Stimulated activated CD8-positive, alpha-beta memory T cell treated with anti-CD3 and anti-CD28 coated beads, Interleukin-12 subunit alpha, Interleukin-12 subunit beta, amount 100 ng/mL, for 1 hour (primary cell): ENCODE measurements around the gene GPBAR1.
A peak's percentile ranks its signal among the peaks of the same experiment; 100 is the strongest.

Experiments
- DNase-seq: peaks from one replicate; pipeline ENCODE4 v3.0.0-alpha.2; 2020; ENCODE audit warnings: low read depth

GPBAR1 gene

DNA sequence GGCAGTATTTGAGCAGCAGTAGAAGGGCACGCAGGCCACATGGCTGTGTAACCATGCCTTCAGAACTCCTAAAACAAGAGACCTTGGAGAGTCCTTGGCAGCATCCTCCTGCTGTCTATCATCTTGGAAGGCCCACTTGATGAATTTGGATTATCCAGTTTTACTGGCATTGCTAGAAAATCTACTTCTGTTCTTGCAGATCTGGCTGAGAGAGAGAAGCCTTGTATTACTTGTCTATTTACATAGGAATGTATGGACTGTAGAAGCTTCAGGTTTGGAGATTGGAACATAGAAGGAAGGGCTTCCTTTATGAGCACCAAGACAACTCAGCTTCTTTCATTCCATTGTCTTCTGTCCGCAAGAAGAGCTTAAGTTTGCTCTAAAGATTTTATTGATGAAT, 16.1 kb upstream of the GPBAR1 start:
- DNase-seq, result no peak

DNA sequence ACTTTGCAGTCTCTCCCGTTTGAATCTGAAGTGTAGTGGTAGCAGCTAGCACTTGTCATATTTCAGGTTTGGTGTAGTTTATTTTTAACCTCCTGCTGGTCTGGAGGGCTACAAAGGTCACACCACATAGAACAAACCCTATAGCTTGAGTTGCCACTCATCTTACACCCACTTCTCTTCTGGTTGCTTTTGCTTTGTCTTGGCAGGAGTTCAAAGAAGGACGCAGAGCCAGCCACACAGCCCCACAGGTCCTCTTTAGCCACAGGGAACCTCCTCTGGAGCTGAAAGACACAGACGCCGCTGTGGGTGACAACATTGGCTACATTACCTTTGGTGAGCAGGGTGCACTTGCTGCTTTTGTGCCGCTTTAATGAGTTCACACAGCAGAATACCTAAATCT, 15.6 kb upstream of the GPBAR1 start:
- no peak for DNase-seq

DNA sequence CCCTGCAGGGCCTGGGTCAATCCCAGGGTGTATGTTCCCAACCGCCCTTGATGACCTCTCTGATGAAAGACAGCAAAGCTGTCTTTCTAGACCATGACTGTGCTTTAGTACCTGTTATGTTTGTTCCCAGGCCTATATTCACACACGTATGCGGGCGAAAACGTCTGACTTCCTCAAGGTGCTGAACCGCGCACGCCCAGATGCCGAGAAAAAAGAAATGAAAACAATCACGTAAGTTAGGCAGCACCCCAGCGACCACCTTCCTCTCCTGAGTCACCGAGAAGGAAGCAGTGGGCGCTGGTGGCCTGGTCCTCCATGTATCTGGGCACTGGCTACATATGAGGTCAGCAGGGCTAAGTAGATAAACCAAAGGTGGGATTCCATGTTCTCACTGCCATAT, 11.1 kb upstream of the GPBAR1 start:
- no peak for DNase-seq

DNA sequence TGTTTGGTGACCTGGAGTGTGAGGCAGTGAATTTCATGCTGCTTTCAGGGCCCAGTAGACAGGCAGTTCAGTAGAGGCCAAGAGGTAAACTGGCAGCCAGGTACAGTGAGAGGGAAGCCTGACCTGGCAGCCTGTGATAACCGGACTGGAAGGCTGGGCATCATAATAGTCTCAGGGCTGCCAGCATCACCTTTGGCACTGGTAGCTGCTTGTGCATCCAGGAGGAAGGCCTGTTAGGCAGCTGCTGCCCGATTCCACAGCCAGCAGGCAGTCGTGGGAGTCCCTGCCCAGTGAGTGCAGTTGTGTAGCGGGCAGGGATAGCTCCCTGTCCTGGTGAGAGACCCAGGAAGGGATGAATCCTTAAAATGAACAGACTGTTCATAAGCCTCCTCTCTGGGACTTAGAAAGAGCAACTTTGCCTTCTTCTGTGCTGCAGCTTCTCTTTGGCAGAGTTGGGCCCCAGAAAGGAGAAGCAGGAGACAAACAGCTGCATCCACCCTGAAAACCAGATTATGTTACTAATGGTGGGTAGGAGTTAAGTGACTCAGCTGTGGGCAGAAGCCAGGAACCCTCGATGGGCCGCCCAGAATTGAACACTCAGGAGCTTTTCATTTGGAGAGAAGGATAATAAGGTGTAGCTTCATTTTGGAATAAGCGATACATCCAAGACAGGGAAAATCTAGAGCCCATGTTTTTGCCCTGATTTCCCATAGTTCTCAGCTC, 8.1 kb upstream of the GPBAR1 start:
- no peak for DNase-seq

DNA sequence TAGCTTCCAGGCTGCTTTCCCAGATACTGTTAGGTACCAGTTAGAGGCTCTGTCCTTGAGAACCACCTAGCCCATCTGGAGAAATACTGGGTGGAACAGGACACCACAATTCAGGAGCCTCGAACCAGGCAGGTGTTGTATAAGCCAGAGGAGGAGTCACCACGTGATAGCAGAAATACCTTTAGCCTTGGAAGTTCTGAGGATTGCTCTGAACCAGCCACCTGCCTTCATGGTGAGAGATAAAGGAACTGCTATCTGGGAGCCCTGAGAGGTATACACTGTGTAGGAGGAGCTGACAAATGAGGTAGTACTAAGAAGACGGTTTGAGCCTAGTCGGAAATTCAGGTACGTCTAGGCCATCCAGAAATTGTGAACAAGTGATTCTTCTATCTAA, 7.6 kb upstream of the GPBAR1 start:
- DNase-seq, result no peak

DNA sequence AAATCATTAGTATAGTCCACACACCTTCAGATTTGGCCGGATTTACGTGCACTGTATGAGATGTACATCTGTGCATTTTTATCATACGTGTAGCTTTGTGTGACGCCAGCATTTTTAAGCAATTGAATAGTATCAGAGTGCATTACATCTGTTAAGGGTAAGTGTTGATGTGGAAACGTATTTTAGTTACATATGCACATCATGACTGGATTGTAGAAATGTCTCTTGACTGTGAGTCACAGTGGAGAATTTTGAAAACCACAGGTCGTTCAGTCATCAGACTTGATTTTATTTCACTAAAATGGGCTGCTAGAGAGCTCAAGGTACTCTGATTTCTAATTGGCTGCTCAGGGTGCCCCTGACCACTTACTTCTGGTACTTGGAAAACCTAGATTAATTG, 5.4 kb upstream of the GPBAR1 start:
- no peak for DNase-seq

DNA sequence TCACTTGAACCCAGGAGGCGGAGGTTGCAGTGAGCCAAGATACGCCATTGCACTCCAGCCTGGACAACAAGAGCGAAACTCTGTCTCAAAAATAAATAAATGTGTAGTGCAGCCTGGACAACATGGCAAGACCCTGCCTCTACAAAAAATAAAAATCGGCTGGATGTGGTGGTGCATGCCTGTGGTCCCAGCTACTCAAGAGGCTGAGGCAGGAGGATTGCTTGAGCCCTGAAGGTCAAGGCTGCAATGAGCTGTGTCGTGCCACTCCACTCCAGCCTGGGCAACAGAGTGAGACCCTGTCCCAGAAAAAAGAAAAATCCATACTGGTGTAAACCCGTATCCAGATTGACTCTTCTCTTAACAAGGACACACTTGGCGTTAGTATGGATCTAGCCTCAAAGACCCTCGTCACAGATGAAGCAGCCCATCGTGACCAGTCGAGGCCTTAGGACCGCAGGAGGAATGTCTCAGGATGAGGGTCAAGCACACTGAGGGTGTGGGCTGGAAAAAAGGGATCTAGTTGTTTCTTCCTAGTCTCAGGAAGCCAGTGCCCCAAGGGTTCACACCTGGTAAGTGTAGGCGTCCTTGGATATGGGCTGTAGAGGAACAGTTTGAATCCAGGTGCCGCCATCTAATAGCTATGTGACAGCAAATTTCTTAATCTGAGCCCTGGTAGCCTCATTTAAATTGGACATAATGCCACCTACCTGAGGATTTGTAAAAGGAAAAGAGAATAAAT, 4.0 kb upstream of the GPBAR1 start:
- DNase-seq, result no peak

DNA sequence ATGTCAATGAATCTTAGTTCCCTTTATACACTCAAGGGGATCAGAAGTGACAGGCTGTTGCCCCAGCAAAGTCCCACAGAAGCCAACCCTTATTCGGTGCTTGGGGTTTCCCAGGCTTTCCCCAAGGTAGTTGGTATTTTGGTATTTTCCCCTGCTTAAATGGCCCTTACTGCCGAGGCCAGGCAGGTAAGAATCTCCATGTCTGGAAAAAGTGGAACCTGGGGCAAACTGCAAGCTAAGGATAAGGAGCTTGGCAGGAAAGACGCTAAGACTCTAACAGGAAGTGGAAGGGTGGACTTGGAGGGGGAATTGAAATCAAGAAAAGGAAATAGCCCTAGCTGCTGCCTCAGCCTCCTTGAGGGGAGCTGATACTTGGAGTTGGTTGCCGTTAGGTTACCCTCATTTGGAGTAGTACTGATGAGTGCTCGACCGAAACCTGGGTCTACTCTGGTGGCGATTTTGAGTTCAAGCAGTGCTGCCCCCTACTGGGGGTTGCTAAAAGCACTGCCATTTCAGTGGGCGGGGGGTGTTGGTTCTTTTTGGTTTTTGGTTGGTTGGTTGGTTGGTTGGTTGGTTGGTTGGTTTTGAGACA, 3.3 kb upstream of the GPBAR1 start:
- peak; percentile 48 for DNase-seq

DNA sequence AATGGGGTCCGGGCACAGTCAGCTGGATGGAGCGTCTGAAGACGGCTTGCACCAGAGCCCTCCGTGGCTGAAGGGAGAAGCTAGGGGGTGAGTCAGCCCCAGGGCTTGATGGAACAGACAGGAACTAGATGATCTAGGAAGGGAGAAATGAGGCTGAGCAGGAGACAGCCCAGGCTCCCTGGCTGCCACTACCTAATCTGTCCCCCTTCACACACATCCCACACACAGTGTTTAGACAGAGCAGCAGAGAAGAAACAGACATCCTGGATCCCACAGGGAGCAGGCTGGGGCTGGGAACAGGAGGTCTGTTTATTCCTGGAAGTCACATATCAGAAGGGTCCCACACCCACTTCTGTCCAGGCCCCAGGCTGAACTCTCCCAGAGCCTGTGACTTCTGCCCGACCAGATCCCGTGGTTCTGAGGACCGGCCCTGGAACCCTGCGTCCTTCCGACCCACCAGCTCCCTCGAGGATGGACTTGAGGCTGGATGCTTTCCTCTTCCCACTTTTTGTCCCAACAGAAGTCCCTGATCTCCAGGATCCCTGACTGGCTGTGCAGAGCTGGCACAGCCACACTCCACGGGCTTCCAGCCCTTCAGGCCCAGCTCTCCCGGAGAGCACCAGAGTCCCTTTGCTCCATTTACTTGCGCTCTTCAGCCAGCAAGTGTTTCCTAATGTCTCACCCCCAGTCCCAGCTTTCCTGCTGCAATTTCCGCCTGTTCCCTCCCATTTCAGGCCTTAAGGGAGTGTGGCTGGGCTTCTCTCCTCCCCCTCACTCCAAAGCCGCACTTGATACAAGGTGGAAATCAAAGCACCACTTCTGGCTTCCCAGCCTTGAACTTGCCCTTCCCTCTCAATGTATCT, 1.5 kb upstream of the GPBAR1 start:
- no peak for DNase-seq

DNA sequence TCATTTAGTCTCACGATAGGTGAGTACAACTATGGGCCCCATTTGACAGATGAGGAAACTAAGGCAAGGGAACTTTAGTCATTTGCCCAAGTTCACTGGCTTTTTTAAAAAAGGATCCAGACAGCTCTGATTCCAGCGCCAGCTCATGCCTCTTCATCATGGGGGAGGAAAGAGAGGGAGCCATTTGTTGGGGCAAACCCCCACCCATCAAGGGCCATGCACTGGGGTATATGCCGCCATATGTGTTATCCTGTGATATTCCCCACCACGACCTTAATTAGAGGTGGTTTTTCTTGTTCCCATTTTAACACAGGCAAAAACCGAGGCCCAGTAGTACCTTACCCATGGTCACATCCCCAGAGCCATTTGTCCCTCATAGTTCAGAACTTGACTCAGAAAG, 649 bp upstream of the GPBAR1 start:
- no peak for DNase-seq

DNA sequence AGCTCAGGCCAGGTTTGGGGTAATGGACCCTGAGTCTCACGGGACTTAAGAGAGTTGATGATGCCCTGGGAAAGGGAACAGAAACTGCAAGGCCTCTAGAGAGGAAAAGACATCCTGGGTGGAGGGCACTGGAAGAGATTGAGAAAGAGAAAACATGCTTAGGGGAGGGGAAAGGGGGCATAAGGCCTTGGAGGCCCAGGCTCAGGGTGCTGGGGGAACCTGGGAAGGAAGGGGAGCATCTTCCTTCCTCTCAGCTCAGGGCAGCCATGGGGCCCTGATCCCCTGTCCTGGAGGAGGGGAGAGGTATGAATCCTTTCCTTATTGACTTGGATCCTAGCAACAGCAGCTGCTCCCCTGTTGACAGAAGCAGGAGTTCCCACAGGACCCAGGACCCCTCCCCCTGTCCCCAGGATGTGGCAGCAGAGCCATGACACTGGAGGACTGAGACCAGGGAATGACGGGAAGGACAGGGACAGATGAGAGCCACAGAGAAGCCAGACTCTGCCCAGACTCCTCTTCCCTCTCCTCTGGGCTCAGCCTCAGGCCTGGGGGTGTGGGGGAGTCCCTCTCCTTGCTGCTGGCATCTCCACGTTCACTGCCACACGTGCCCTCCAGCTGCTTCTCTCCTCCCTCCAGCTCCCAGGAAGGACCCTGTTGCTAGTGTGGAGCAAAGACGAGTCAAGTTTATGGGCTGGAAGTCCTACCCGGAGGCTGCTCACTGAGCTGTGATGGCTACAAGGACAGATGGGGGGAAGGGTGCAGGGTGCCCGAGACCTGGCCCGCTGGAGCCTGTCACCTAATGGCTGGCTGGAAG, 815 bp downstream of the GPBAR1 start:
- DNase-seq, result no peak

DNA sequence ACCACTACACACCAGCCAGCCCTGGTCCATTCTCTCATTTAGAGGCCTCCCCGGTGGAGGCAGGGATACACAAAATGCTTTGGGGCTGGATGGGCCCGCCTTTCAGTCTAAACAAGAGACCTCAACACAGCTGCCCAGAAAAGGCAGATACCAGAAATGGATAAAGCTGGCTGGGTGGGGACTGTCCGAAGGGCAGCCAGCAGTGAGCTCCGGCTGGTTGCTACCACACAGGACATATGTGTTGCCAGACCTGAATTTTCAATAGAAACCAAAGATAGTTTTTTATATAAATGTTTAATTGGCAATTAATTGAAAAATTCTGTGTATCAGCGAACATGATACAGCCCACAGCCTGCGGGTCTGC, 1.4 kb downstream of the GPBAR1 start:
- DNase-seq, result no peak

DNA sequence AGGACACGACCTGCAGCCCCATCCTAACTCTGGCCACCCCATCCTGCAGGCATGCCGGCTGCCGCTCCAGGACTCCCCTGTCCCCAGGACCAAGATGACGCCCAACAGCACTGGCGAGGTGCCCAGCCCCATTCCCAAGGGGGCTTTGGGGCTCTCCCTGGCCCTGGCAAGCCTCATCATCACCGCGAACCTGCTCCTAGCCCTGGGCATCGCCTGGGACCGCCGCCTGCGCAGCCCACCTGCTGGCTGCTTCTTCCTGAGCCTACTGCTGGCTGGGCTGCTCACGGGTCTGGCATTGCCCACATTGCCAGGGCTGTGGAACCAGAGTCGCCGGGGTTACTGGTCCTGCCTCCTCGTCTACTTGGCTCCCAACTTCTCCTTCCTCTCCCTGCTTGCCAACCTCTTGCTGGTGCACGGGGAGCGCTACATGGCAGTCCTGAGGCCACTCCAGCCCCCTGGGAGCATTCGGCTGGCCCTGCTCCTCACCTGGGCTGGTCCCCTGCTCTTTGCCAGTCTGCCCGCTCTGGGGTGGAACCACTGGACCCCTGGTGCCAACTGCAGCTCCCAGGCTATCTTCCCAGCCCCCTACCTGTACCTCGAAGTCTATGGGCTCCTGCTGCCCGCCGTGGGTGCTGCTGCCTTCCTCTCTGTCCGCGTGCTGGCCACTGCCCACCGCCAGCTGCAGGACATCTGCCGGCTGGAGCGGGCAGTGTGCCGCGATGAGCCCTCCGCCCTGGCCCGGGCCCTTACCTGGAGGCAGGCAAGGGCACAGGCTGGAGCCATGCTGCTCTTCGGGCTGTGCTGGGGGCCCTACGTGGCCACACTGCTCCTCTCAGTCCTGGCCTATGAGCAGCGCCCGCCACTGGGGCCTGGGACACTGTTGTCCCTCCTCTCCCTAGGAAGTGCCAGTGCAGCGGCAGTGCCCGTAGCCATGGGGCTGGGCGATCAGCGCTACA, 2.1 kb downstream of the GPBAR1 start:
- DNase-seq, result no peak

DNA sequence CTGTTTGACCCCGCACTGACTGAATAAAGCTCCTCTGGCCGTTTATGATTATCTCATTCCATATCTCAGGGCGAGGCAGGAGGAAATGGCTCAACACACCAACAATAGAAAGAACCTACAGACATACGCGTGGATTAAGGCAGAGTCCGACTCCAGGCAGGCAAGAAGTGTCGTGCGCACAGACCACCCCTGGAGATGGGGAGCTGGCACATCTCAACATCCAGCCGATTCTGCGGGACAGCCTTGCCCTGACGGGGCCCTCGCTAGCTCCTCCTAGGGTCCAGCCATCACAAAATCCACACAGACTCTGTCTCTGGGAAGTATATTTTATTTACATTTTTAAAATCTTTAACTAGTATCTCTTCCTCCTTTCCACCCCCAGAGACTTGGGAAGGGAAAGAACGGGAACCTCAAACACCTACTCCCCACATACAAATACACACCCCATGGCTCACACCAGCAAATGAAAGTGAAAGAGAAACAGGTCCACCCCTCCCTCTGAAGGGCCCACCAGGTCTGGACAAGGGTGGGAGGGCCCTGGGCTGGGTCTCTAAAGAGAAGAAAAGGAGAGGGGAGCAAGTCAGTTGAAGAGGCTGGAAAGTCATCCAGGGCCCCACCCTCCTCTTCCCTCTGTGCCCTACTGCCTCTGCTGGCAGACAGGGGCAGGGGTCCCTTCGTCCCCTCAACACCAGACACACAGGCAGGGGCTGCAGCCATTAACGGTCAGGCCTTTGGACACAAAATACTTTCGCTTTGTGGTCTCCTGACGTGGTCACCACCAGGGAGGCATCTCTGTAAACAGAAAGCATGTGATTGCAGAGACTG, 3.2 kb downstream of the GPBAR1 start:
- DNase-seq, result no peak

DNA sequence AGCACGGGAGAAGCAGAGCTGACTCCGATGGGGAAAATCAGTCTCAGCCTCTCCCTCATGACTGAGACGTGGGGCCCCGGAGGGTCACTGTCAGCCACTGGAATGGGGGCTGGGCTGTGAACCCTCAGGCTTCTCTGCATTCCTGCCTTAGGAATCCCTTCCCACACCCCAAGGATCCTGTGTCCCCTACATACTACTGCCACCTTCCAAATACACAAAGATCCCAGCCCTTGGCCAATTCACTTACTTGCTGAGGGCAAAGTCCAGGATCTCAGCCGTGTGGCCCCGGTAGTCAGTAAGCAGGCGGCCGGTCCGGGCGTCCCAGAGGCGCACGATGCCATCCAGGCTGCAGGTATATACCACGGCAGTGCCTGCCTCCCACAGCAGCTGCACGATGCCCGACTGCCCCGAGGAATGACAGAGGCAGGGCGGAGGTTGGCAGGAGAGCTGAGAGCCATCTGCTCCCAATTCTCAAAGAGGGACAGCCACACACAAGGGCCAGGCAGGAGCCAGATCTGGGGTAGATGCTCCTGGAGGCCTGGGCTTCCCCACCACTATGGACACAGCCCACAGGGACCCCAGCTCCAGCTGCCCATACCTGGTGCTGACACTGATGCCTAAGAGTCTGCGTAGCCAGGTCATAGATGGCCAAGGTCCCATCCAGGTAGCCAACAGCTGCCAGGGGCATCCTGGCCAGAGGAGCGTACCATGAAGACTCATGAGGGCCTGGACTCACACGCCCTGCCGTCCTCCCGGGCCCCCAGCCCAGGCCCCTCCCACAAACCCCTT, 4.2 kb downstream of the GPBAR1 start:
- DNase-seq, result no peak

DNA sequence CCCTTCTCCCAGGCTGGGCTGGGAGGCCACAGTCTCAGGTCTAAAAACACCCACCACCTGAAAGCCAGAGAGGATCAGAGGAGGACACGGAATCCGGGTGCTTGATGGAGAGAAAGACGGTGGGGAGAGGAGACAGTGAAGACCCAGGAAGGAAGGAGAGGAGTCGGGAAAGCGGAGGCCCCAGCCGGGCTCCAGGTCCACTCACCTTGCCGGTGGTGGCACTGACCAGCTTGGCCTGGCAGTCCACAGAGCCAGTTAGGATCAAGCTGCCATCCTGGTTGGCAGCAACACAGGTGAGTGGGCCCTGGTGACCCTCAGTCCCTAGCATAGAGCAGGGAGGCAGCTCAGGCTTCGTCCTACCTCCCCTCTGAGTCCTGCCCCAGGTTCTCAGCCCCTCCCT, 4.8 kb downstream of the GPBAR1 start:
- no peak for DNase-seq

DNA sequence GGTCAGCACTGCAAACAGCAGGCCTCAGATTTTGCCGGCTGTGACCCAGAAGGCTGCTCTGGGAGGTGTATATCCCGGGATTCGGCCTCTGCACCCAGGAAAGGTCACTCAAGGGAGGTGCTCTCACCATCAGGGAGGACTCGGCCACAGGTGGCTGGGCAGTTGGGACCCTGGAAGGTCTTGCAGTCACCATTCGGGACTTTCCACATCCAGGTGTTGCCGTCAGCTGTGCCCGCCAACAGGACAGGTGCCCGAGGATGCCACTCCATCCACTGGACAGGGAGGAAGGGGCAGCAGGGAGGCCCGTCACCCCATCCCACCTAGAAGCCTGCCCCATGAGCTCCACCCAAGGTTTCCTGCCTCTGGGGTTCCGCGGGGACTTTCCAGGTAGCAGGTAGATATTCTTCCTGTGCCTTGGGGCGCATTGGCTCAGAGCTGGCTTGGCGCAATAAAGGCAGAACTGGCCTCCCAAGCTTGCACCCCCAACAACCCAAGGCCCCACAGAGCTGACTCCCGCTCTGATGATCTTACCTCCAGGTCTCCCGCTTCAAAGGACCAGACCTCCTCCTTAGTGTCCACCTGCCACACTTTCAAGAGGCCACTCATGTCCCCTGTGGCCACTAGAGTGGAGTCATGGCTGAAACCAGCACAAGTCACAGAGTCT, 5.6 kb downstream of the GPBAR1 start:
- no peak for DNase-seq

DNA sequence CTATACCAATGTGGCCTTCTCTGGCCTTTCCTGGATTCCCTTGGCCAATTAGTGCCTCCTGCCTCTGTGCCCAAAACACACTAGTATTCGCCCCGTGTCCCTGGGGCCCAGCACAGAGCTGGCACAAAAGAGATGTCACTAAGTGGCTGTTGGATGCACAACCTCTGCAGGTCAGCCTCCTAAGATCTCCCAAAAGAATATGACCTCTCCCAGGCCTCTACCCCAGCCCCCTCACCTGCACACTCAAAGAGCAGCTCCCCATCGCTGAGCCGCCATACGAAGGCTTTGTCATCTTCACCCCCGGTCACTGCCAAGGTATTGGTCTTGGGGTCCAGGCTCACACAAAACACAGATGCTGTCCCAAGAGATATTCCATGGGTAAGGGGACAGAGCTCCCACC, 6.4 kb downstream of the GPBAR1 start:
- DNase-seq, result no peak
